ENCODE data around the gene GTF2A1L.

GRCh38 chr2:48722391-48722790, 104.7 kb downstream of the GTF2A1L start:
- TF ChIP-seq RAD21 (IDR thresholded peaks at IDR 0.05) (no peak), JUND (IDR thresholded peaks at IDR 0.05) (no peak), CTCF (IDR thresholded peaks at IDR 0.05; ENCODE audit: low read depth, low read length, missing input control) (no peak), MAX (IDR thresholded peaks at IDR 0.05) (no peak)
